GM21576 (cell line): ENCODE data around the gene NMU.
"Not testable (repeated sequence)": the region's sequence is repeated elsewhere in the genome, so short reads cannot be mapped to it uniquely, and the experiment has no call there.

Experiments used
- ATAC-seq: cut with Tn5 transposase; IDR thresholded peaks from one replicate; pipeline ENCODE4 v1.9.1; 2021; ENCODE audit warnings: mild to moderate bottlenecking, moderate library complexity; ENCODE audit not compliant: unreplicated experiment

NMU gene

DNA sequence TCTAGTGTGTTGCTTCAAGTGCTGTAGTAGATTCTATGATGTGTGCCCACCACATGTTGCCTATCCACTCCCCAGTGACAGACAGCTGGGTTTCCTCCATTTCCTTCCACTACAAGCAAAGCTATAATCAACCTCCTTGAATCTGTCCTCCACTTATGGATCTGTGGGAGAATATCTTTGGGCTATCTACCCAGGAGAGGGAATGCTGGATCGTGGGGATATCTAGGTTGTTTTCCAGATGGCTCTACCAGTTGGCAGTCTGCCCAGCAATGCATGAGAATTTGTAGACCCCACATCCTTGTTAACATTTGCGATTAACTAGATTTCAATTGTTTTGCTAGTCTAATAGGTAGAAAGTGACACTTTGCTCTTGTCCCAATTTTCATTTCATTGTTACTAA lies 10.3 kb downstream of the NMU start:
- no peak for ATAC-seq

DNA sequence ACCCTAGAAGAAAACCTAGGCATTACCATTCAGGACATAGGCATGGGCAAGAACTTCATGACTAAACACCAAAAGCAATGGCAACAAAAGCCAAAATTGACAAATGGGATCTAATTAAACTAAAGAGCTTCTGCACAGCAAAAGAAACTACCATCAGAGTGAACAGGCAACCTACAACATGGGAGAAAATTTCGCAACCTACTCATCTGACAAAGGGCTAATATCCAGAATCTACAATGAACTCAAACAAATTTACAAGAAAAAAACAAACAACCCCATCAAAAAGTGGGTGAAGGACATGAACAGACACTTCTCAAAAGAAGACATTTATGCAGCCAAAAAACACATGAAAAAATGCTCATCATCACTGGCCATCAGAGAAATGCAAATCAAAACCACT lies 12.0 kb downstream of the NMU start:
- ATAC-seq, result not testable (repeated sequence)

DNA sequence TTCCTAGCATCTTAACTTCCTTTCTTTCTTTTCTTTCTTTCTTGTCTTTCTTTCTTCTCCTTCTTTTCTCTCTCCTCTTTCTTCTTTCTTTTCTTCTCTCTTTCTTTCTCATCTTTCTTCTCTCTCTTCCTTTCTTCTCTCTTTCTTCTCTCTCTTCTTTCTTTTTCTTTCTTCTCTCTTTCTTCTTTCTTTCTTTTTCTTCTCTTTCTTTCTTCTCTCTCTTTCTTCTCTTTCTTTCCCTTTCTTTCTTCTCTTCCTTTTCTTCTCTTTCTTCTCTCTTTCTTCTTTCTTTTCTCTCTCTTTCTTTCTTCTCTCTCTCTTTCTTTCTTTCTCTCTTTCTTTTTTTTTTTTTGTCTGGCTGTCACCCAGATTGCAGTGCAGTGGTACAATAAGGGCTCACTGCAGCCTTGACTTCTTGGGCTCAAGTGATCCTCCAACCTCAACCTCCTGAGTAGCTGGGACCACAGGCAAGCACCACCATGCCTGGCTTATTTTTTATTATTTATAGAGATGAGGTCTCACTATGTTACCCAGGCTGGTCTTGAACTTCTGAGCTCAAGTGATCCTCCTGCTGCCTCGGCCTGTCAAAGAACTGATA lies 17.5 kb downstream of the NMU start:
- ATAC-seq, result no peak

DNA sequence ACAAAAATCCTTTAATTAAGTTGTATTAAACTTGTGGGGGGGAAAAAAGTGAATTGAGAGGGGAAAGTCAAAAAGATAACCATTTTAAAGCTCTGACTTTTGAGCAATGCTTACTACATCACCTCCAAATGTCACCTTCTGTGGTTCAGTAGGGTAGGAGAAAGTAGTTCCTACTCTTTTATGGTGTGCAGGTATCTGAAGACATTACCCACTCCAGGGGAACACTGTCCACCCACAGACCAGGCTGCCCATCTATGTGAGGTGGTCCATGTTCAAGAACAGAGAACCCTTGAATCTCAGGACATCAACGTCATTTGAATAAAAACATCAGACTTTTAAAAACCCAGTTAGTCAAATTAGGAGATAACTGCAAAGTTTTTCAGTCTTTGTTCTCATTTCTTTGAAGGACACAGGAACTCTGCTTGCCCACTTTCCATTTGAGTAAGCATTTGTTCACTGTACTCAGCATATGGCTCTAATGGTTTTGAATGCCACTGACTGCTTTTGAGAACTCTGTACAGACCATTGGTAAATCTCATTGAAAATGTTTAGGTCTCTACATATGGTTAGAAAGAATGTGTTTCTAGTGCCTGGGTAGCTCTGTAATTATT lies 18.4 kb downstream of the NMU start:
- peak; percentile 98 for ATAC-seq

DNA sequence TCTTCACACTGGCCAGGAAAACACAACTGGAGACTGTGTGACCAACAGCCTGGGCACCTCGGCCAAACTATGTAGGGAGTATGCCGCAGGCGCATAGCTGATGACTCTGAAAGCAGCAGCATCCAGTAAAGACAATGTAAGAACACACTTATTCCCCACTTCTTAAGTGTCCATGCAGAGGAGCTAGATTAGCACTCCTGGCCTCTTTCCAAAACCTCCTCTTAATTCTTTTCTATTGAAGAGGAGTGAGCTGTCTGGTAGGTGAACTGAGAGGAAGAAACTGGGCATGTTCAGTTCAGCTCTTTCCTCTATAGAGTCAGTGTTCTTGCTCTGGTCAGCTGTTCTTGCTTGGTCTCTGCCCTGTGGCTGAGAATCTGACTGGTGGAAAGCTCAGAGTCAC lies 21.1 kb downstream of the NMU start:
- no peak for ATAC-seq

DNA sequence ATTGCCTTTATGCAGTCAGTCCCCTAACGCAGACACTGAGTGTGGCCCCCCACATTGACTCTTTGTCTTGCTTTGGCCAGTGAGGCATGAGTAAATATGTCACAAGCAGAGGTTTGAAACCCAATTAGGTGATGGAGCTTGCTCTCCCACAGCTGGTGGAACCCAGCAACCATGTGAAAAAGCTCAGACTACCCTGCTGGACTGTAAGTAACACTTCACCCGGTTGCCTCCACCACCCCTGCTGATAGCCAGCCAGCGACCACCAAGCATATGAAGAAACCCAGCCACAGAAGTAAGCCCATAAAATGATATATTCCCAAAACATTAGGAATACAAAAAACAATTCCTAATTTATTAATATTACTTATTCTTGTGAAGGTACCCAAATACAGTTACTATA lies 22.5 kb downstream of the NMU start:
- ATAC-seq, result no peak

DNA sequence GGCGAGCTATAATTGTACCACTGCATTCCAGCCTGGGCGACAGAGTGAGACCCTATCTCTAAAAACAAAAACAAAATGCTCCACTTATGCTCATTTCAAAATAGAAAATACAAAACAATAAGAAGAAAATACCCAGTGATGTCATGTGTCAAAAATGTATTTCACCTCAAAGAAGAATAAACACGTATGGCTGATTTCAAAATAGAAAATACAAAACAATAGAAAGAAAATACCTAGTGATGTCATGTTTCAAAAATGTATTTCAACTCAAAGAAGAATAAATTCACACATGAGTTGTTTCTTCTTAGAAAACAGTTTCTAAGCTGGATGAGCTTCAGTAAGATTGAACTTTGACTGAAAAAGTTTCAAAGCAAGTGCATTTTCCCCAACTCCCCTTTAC lies 23.8 kb downstream of the NMU start:
- ATAC-seq, result no peak

DNA sequence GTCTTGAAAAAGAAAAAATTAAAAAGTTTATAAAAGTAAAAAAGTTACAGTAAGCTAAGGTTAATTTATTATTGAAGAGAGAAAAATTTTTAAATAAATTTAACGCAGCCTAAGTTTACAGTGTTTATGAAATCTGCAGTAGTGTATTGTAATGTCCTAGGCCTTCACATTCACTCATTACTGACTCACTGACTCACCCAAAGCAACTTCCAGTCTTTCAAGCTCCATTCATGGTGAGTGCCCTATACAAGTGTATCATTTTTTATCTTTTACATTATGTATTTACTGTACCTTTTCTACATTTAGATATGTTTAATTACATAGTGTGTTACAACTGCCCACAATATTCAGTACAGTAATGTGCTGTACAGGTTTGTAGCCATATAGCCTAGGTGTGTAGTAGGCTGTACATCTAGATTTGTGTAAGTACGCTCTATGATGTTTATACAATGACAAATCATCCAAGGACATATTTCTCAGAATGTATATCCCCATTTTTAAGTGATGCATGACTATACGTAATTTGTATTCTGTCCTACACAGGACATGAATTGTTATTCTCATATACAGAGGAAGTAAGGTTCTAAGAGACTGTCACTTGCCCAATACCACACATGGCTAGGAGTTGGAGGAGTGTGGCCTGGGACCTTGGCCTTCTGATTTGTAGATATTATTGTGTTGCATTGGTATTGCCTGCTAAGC lies 24.6 kb downstream of the NMU start:
- ATAC-seq, result no peak

DNA sequence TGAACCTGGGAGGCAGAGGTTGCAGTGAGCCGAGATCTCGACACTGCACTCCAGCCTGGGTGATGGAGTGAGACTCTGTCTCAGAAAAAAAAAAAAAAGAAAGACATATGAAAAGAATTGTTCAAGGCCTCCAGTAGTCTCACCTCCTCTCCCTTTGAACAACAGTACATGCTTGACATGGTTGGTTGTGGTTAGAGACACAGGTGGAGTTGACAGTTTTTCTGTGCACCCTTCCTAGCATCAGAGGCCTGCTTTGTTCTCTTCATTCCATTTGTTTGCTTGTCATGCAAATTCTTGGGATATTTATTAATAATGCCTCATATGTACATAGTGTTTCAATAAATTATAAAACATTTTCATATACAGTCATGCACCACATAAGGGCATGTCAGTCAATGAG lies 25.7 kb downstream of the NMU start:
- ATAC-seq, result no peak

DNA sequence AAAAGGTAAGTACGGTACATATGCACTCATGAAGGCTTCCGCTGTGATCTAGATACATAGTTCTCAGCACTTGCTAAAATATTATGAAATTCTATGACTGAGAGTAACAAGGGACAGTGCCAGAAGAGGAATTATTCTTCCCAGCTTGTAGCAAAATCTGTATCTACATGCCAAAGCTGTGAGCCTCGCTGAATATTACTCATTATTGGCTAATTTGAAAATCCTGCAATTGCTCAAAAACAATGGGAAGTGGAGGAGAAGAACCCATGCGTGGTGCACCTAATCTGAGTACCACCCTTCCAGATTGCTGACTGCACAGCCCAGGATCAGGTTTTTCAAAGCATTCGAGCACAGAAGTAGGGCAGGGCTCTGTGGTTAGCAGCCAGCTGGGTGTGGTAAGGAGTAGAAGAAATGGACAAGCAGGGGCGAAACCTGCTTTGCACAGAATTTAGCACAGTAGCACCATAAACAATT lies 26.7 kb downstream of the NMU start:
- no peak for ATAC-seq

DNA sequence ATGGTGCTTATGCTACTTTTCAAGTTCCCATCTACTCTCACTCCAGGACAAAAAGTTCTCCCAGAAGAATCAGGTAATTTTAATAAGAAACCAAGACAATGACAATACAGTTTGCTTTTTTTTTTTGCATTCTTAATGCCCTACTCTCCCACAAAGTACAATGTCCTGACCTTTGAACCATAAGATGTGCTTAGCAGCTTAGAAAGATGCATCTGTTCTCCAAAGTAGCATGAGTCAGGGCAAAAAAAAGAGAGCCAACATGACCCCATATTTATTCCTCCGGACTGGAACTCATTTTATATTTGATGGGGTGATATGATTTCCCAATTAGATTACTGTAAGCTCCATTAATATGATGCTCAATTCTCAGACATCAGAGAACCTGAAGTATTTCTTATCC lies 27.5 kb downstream of the NMU start:
- no peak for ATAC-seq

DNA sequence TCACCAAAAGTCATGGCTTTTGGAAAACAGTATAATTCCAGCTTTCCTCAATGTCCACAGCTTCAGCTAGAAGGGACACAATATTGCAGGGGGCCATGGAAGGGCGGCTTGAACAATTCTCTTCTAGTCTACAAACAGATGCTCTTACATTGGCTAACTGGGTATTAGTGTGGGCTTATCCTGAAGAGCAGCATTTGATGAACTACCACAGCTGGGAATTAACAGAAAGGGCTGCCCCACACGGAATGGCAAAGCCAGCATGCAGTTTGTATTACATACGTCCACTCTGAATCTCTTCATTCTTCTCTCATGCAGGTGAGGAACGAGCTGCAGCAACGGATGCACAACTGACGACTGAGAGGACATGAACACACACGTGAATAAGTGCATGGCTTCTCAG lies 31.1 kb downstream of the NMU start:
- ATAC-seq, result no peak

DNA sequence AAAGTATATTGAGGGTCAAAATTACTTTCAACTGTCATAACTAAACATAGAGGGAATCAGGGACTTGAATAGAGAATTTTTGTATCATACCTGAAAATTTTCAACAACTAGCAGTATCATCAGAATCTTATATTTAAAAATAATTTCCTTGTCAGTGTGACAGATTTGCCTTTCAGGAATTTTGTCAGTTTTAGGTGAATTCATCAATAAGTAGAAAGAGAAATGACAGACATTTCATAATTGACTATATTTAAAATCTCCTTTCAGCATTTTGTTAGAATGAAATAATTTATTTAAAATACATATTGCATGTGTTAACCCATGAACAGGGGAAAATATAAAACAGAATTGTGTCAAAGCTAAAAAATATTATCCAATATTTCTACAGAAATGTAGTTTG lies 35.5 kb downstream of the NMU start:
- ATAC-seq, result no peak

DNA sequence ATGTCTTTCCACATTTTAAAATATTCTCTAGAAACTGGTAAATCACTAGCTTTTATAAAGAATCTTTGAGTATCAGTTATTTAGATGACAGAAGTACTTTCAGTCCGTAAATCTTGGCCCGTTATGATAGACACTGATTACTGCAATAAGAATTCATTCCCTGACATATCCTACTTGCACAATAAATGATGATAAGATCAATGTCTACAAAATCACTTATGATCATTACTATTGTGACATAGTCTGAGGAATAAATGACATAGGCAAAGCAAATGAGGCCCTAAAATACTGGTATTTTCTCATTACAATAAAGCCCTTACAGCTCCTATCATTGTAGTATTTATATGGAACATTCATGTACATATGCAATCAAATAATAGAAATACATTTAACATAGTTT lies 37.5 kb downstream of the NMU start:
- no peak for ATAC-seq

DNA sequence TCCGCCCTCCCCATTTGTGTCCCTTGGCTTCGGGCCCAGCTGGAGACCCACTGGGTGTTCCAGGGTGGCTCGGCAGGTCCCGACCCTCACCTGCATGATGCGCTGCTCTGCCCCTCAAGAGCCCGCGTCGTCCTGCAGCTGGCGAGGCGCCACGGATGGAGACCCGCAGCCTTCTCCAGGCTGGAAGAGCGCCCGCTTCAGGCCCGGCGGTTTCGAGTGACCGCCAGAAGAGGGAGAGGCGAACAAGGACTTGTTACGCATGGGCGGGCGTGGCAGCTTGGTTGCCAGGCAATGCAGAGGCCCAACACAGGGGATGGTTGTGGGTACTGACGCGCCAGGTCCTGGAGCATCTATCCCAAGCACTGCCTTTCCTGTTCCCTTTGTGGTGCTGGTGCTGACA lies 44.1 kb downstream of the NMU start, which contains the start of gene PDCL2:
Gene PDCL2 (minus strand): TSS at position 232 of the 400 bp plus-strand sequence. CDS start 136 bp downstream, at position 96.
- no peak for ATAC-seq

DNA sequence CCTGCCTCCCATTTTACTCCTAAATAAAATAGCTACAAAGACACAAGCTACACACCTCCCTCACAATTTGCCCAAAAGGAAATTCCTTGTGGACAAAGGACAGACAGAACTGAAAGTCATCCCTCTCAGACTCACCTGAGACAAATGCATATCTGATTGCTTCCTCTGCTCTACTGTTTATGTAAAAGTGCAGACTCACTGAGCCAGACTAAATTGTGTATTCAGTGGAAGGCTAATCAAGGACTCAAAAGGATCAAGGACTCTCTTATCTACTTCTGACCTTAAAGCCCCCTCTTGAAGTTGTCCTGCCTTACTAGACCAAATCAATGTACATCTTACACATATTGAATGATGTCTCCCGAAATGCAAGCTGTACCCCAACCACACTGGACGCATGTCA lies 47.9 kb downstream of the NMU start:
- no peak for ATAC-seq

DNA sequence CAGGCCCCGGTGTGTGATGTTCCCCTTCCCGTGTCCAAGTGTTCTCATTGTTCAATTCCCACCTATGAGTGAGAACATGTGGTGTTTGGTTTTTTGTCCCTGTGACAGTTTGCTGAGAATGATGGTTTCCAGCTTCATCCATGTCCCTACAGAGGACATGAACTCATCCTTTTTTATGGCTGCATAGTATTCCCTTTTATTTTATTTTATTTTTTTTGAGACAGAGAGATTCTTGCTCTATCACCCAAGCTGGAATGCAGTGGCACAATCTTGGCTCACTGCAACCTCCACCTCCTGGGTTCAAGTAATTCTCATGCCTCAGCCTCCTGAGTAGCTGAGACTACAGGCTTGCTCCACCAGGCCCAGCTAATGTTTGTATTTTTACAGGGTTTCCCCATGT lies 53.3 kb downstream of the NMU start:
- ATAC-seq, result not testable (repeated sequence)

DNA sequence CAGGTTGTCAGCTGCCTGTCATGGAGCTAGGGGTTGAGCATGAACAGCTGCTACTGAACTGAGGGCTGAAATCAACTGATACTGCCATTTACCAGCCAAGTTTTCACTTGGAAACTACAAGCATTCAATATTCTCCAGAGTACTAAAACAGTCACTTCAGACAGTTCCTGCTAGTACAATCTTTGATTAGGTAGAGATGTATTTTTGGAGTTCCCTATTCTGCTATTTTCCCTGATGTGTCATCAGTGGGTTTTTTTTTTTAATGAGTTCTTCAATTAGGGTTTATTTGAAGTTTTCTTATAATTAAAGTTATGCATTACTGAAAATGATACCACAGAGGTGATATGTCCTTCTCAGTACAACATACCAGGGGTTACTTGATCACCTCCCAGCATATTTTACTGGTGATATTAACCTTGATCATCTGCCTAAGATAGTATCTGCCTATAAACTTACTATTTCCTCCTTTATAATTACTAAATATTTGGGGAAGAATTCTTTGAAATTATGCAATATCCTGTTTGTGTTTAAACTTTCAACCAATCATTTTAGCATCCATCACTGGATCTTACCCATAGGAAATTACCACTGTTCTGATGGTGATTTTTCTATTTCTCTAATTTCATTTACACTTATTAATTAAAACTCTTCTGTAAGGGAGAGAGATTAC lies 57.6 kb downstream of the NMU start:
- ATAC-seq, result no peak

DNA sequence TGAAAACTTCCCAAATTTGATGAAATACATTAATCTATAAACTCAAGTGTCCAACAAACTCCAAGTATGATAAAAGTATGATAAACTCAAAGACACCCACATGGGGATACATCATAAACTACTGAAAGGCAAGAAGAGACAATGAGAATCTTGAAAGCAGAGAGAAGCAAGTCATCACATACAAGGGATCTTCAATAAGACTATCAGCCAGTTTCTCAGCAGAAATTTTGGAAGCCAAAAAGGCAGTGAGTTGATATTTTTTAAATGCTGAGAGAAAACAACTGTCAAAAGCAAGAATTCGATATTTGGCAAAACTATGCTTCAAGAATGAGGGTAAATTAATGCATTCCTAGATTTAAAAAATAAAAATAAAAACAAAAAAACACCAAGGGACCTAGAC lies 60.6 kb downstream of the NMU start:
- no peak for ATAC-seq

DNA sequence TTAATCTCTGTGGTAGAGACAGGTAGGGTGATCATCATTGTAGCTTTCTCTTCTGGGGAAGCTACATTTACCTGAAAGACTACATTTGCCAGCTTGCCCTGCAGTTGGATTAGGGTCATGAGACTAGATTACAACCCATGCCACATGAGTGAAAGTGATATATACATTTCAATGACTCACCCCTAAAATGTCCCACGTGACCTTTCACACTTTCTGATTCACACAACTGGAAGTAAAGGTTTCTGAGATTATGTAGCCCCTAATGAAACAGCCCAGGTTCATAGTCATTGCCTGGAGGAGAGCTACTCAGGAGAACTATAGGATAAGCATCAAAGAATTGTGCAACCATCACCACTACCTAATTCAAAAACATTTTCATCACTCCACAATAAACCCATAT lies 61.8 kb downstream of the NMU start:
- no peak for ATAC-seq

DNA sequence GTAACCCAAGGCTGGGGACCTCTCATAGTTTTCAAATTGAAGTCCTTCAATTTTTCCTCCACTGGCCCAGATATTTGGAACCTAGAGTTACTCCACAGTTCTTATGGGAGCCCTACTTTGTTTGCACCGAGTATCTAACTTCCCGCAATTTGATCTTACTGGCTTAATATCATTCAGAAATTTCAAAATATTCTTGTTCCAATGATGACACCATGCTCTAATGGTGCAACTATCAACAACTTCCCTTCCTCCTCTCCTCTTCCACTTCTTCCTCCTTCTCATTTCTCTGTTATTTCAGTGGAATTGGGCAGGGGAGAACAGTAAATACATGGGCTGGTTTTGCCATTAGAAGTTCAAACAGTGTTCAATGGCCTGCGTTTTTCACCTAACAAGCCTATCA lies 64.3 kb downstream of the NMU start:
- no peak for ATAC-seq
